Measurements from ENCODE around the gene WFIKKN2. TPM values are rescaled to one million over a fixed set of nuclear protein-coding genes. Genes with fewer than 3 reads are reported as not detected.

WFIKKN2 gene
- total and polyA plus RNA-seq, 2 of the 4 experiments (the other 2 are of a cell fraction) = 0.02 TPM; not detected in 1

- dilution Hi-C loops (cut with HindIII; ENCODE audit: low sequenced_read_pairs, unreplicated experiment) (no loop called here), intact Hi-C loops (cut with micrococcal nuclease) (no loop called here)
- no peak for ATAC-seq (ENCODE audit: low read depth)
Measured at GRCh38 chr17:50805486-50805885, 29.9 kb upstream of the WFIKKN2 start.

More at GRCh38 chr17:50805486-50805885, 29.9 kb upstream of the WFIKKN2 start:
- H3K9me1 ChIP-seq (ENCODE audit: insufficient read depth, low read length) = 0 out of 2 replicates have a peak, but pooled peaks cover 3% of the 10 kb centered on the region
- H2AK9ac ChIP-seq (replicated peaks; ENCODE audit: low read depth, low read length, poor library complexity) = no peak overlapping the region
- H2AFZ ChIP-seq (replicated peaks; ENCODE audit: low read length, poor library complexity) = peak overlapping the region; percentile 49
- no peaks in the 10 kb centered on the region for H4K20me1 ChIP-seq (ENCODE audit: insufficient read depth, low read length)
- no peak overlapping the region for H3K4me2 ChIP-seq (ENCODE audit: low read depth, low read length)
- no peak overlapping the region for H4K5ac ChIP-seq (ENCODE audit: low read depth, low read length)
- no peak overlapping the region for H3K9ac ChIP-seq (ENCODE audit: low read depth, low read length)
- H3K18ac ChIP-seq (ENCODE audit: low read depth, low read length) = no peak overlapping the region
- no peak for DNase-seq
- H3K56ac ChIP-seq (ENCODE audit: extremely low read depth, insufficient read depth, low read length) = no peak overlapping the region
- TF ChIP-seq POLR2A (IDR thresholded peaks at IDR 0.05; ENCODE audit: low read depth, low read length) (no peak), CHD1 (IDR thresholded peaks at IDR 0.05; ENCODE audit: low read depth, low read length) (no peak), USF2 (IDR thresholded peaks at IDR 0.05; ENCODE audit: low read depth, low read length) (no peak), RCOR1 (IDR thresholded peaks at IDR 0.05; ENCODE audit: insufficient replicate concordance, low read length) (no peak)
- H2BK20ac ChIP-seq (ENCODE audit: low read depth, low read length) = no peak overlapping the region
- H2BK120ac ChIP-seq (ENCODE audit: low read depth, low read length) = no peak overlapping the region
- H3K27me3 ChIP-seq (ENCODE audit: control insufficient read depth, insufficient read depth, low read length) = peaks cover 14% of the 10 kb centered on the region
- no peak overlapping the region for H2BK5ac ChIP-seq (ENCODE audit: low read depth, low read length, poor library complexity, severe bottlenecking)
- H3K4me3 ChIP-seq (ENCODE audit: insufficient read depth, low read depth, low read length) = no peak overlapping the region
- in situ Hi-C loops (cut with MboI; ENCODE audit: low sequenced_read_pairs) = no loop called here
- WGBS, 2 experiments (ENCODE audit: extremely low coverage in 2 of 2, insufficient read length in 1 of 2) = 56% methylated on average over 2 of the region's 6 CpGs; no CpG with 5 or more reads in 1 of the 2 experiments
- no peaks in the 10 kb centered on the region for H3K36me3 ChIP-seq (ENCODE audit: control insufficient read depth, insufficient read depth, low read length)
- CTCF ChIA-PET = interaction anchor here (1.3 kb wide), 1 partner anchor 19 kb away, joined by 4 read pairs; no protein-coding TSS in a partner anchor
- no peaks in the 10 kb centered on the region for H3K4me1 ChIP-seq (ENCODE audit: control insufficient read depth, insufficient read depth, low read length)
- no peak overlapping the region for H4K91ac ChIP-seq (ENCODE audit: insufficient read depth, low read depth, low read length)
- H2AK5ac ChIP-seq (ENCODE audit: low read depth, low read length) = no peak overlapping the region
- no peak overlapping the region for H4K8ac ChIP-seq (ENCODE audit: low read depth in 2 of 2, low read length in 2 of 2)
- POLR2A ChIA-PET (ENCODE audit: unreplicated experiment) = no interaction called here
- no peak overlapping the region for H3K4ac ChIP-seq (ENCODE audit: low read depth, low read length)
- H3K79me1 ChIP-seq (ENCODE audit: low read depth in 1 of 2, low read length in 2 of 2) = no peaks in the 10 kb centered on the region
- H3K23ac ChIP-seq (ENCODE audit: low read depth, low read length) = no peak overlapping the region
- H3K14ac ChIP-seq (replicated peaks; ENCODE audit: low read depth, low read length) = no peak overlapping the region
- H3K27ac ChIP-seq (ENCODE audit: insufficient read depth, low read length) = no peak overlapping the region
- H2BK15ac ChIP-seq (ENCODE audit: low read depth, low read length) = no peak overlapping the region
- H3K9me3 ChIP-seq (ENCODE audit: control insufficient read depth, insufficient read depth, low read length) = no peaks in the 10 kb centered on the region
- no TSS peak for BruUV-seq (replicated peaks)

Data from IMR-90 (cell line).